Smooth muscle cell (in vitro differentiated cells): ENCODE results near the gene GNAO1. TPM values are rescaled to one million over a fixed set of nuclear protein-coding genes. Genes with fewer than 3 reads are reported as not detected.

Experiments
- DNase-seq: peaks from one replicate; lab custom pipeline; 2025; ENCODE audit not compliant: unreplicated experiment; lab: John Stamatoyannopoulos, UW
- H2AFZ ChIP-seq: fragments of 200-600 bp; sonication (generic); 2 replicates; pipeline ENCODE4 v1.6.0; 2016; ENCODE audit warnings: antibody characterized with exemption, low read depth, mild to moderate bottlenecking
- H3F3A ChIP-seq: fragments of 200-600 bp; sonication (generic); 2 replicates; pipeline ENCODE4 v1.6.0; 2017; ENCODE audit warnings: antibody characterized with exemption, low read depth
- H3K27ac ChIP-seq: fragments of 200-600 bp; sonication (generic); 2 replicates; pipeline ENCODE4 v1.5.1; 2016; ENCODE audit warnings: low read depth, mild to moderate bottlenecking
- H3K27me3 ChIP-seq: fragments of 200-600 bp; sonication (generic); 2 replicates; pipeline ENCODE4 v1.6.1; 2016; ENCODE audit warnings: low read depth, mild to moderate bottlenecking
- H3K36me3 ChIP-seq: fragments of 200-600 bp; sonication (generic); 2 replicates; pipeline ENCODE4 v1.5.1; 2016; ENCODE audit warnings: low read depth
- H3K4me1 ChIP-seq: fragments of 200-600 bp; sonication (generic); 2 replicates; pipeline ENCODE4 v1.5.1; 2016; ENCODE audit warnings: low read depth
- H3K4me2 ChIP-seq: fragments of 200-600 bp; sonication (generic); 2 replicates; pipeline ENCODE4 v1.6.0; 2016; ENCODE audit warnings: mild to moderate bottlenecking
- H3K4me3 ChIP-seq: fragments of 200-600 bp; sonication (generic); 2 replicates; pipeline ENCODE4 v1.5.1; 2016; ENCODE audit warnings: mild to moderate bottlenecking
- H3K79me2 ChIP-seq: fragments of 200-600 bp; sonication (generic); 2 replicates; pipeline ENCODE4 v1.6.0; 2016; ENCODE audit warnings: low read depth, mild to moderate bottlenecking
- H3K9ac ChIP-seq: fragments of 200-600 bp; sonication (generic); 2 replicates; pipeline ENCODE4 v1.6.0; 2016; ENCODE audit warnings: low read depth
- H3K9me3 ChIP-seq: fragments of 200-600 bp; sonication (generic); replicated peaks from 2 replicates; pipeline ENCODE4 v1.5.1; 2016; ENCODE audit warnings: low read depth
- H4K20me1 ChIP-seq: fragments of 200-600 bp; sonication (generic); 2 replicates; pipeline ENCODE4 v1.6.0; 2016; ENCODE audit warnings: low read depth
- WGBS: methylation state at CpG from one replicate; pipeline ENCODE4 v1.1.7; 2016; ENCODE audit warnings: low lambda C conversion rate; 5-methylcytosine and 5-hydroxymethylcytosine counted together
- polyA plus RNA-seq: library from polyadenylated mRNA; unstranded; fragments of >200 nt; fragmentation: Nextera tagmentation; extraction: Ambion mirVana; gene quantifications from 2 replicates; pipeline ENCODE4 v1.2.1, GENCODE V29; 2016
- total RNA-seq: library from RNA; depleted of rRNA; stranded (reverse); fragments of >200 nt; gene quantifications from 2 replicates; pipeline ENCODE4 v1.2.3, GENCODE V29; 2014
- TF ChIP-seq, protein P1 (sequence below): fragments of 200-600 bp; sonication (generic); IDR thresholded peaks from 2 replicates; pipeline ENCODE4 v1.5.1; 2017; ENCODE audit warnings: borderline replicate concordance, mild to moderate bottlenecking, antibody characterized with exemption; ENCODE audit not compliant: insufficient read depth, poor library complexity, severe bottlenecking

GNAO1 gene
- total and polyA plus RNA-seq, 2 experiments from 2014 or later = 1.7 to 3.7 TPM

DNA sequence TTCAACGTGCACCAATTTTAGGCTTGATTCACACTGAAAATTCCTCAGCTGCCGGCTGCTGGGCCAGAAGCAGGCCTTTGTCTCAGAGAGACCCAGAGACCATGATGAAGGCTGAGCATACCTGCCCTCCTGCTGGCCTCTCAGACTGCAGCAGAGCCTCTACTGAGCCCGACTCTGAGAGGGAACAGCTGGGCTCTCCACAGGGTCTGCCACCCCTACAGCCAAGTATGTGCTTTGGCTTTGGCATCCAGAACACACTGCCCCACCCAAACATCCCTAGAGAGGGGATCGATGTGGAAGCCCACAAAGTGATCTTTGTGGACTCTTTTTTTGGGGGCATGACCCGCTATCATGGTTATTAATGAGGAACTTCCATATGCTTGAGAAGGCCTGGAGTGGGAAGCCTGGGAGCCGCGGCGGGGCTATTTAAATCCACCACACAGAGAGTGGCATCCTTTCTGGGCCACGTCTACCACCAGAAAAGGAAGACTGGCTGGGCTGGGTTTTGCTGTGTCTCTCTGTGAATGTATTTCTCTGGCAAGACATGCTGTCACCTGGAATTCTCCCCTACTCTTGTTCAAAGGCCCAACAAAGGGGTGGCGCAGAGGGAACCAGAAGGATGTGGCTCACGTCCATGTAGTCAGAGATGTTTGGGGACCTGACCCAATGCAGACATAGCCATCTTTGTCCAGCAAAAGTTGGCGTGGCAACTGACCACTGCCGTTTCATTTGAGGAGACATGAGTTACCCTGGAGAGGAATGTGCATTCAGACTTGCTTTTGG is 69.3 kb downstream of the GNAO1 start:
- Histone ChIP-seq H3K79me2 (no peaks in the 10 kb centered on the region), H3K4me2 (no peak overlapping the region), H3K36me3 (no peaks in the 10 kb centered on the region), H3K9ac (no peak overlapping the region), H3K4me3 (no peak overlapping the region), H2AFZ (no peak overlapping the region), H3K27ac (no peak overlapping the region), H3K27me3 (no peaks in the 10 kb centered on the region), H3F3A (no peaks in the 10 kb centered on the region), H3K4me1 (no peaks in the 10 kb centered on the region), H3K9me3 (no peaks in the 10 kb centered on the region), H4K20me1 (no peaks in the 10 kb centered on the region)
- no peak for DNase-seq
- TF ChIP-seq, protein P1, sequence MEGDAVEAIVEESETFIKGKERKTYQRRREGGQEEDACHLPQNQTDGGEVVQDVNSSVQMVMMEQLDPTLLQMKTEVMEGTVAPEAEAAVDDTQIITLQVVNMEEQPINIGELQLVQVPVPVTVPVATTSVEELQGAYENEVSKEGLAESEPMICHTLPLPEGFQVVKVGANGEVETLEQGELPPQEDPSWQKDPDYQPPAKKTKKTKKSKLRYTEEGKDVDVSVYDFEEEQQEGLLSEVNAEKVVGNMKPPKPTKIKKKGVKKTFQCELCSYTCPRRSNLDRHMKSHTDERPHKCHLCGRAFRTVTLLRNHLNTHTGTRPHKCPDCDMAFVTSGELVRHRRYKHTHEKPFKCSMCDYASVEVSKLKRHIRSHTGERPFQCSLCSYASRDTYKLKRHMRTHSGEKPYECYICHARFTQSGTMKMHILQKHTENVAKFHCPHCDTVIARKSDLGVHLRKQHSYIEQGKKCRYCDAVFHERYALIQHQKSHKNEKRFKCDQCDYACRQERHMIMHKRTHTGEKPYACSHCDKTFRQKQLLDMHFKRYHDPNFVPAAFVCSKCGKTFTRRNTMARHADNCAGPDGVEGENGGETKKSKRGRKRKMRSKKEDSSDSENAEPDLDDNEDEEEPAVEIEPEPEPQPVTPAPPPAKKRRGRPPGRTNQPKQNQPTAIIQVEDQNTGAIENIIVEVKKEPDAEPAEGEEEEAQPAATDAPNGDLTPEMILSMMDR = no peak
- WGBS = 90% methylated on average over 13 of the region's 13 CpGs

DNA sequence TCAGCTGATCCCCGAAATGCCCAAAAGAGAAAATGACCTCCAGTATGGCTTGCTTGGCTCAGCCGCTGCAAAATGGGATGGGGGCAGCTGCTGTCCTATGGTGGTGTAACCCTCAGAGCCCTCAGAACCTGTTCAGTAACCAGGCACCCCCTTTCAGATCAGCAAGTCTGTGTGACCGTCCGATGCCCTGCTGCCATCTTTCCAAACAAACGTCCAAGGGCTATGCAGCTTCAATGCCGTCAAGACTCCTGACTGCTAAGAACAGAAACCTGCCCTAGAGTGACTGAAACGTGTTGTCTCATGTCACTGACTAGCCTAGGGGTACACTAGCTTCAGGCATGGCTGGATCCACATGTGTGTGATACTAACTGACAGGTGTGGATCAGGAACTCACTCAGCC is 70.4 kb downstream of the GNAO1 start:
- Histone ChIP-seq H3K36me3 (no peaks in the 10 kb centered on the region), H2AFZ (no peak overlapping the region), H3K9ac (no peak overlapping the region), H3K9me3 (no peaks in the 10 kb centered on the region), H3K79me2 (no peaks in the 10 kb centered on the region), H3K4me2 (no peak overlapping the region), H3K4me1 (no peaks in the 10 kb centered on the region), H3K27ac (no peak overlapping the region), H3K27me3 (no peaks in the 10 kb centered on the region), H4K20me1 (no peaks in the 10 kb centered on the region), H3F3A (no peaks in the 10 kb centered on the region), H3K4me3 (no peak overlapping the region)
- WGBS = 84% methylated on average over 7 of the region's 7 CpGs
- DNase-seq = no peak
- TF ChIP-seq, protein P1 = no peak

DNA sequence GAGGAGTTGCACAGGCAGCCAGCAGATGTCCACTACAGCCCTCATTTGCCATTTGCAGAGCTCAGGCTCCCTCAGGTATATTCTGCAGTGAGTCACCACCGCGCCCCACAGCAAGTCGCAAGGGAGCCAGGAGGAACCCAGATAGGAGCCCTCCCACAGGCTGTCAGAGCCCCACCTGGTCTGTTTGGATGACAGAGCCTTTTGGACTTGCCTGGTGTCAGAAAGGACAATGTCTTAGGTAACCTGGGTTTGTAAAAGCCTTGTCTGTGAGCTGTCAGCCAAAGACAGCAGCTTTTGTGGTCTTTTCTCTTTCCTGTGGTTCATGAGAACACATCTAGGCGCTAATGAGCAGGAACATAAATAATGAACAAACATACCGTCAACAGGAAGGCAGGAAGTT is 70.9 kb downstream of the GNAO1 start:
- no peak for DNase-seq
- no peaks in the 10 kb centered on the region for H3K9me3 ChIP-seq
- H3K27me3 ChIP-seq = no peaks in the 10 kb centered on the region
- no peaks in the 10 kb centered on the region for H3K4me1 ChIP-seq
- H2AFZ ChIP-seq = no peak overlapping the region
- no peaks in the 10 kb centered on the region for H3K79me2 ChIP-seq
- no peaks in the 10 kb centered on the region for H4K20me1 ChIP-seq
- no peak overlapping the region for H3K4me2 ChIP-seq
- H3K9ac ChIP-seq = no peak overlapping the region
- H3K27ac ChIP-seq = no peak overlapping the region
- no peak overlapping the region for H3K4me3 ChIP-seq
- WGBS = 69% methylated on average over 5 of the region's 5 CpGs
- TF ChIP-seq, protein P1 = no peak
- no peaks in the 10 kb centered on the region for H3K36me3 ChIP-seq
- no peaks in the 10 kb centered on the region for H3F3A ChIP-seq
